GM21825 (cell line): ENCODE results near the gene RGS1.
A peak's percentile ranks its signal among the peaks of the same experiment; 100 is the strongest.

Experiments
- ATAC-seq: cut with Tn5 transposase; IDR thresholded peaks from one replicate; pipeline ENCODE4 v1.9.1; 2021; ENCODE audit warnings: mild to moderate bottlenecking, moderate library complexity; ENCODE audit not compliant: unreplicated experiment

The RGS1 gene

GRCh38 chr1:192553741-192554140 is 21.8 kb upstream of the RGS1 start:
- no peak for ATAC-seq

- no peak for ATAC-seq
These were observed 20.7 kb upstream of the RGS1 start for GRCh38 chr1:192554904-192555303.

GRCh38 chr1:192555399-192555798 is 20.2 kb upstream of the RGS1 start:
- ATAC-seq, result no peak

- ATAC-seq, result no peak
These were observed 17.6 kb upstream of the RGS1 start for GRCh38 chr1:192557841-192558595.

- peak; percentile 78 for ATAC-seq
These were observed 16.2 kb upstream of the RGS1 start for GRCh38 chr1:192559115-192560006.

- ATAC-seq, result no peak
These were observed 14.3 kb upstream of the RGS1 start for GRCh38 chr1:192561301-192561700.

GRCh38 chr1:192563129-192563528 is 12.4 kb upstream of the RGS1 start:
- ATAC-seq, result no peak

GRCh38 chr1:192564099-192564498 is 11.5 kb upstream of the RGS1 start:
- ATAC-seq, result no peak

- no peak for ATAC-seq
These were observed 9.6 kb upstream of the RGS1 start for GRCh38 chr1:192565946-192566345.

- ATAC-seq, result no peak
These were observed 8.9 kb upstream of the RGS1 start for GRCh38 chr1:192566657-192567056.

- no peak for ATAC-seq
These were observed 7.5 kb upstream of the RGS1 start for GRCh38 chr1:192568063-192568462.

GRCh38 chr1:192571668-192572067 is 3.9 kb upstream of the RGS1 start:
- ATAC-seq, result no peak

- ATAC-seq, result no peak
These were observed 2.1 kb upstream of the RGS1 start for GRCh38 chr1:192573499-192573898.

GRCh38 chr1:192574073-192574472 is 1.5 kb upstream of the RGS1 start:
- no peak for ATAC-seq

- ATAC-seq, result no peak
These were observed 894 bp downstream of the RGS1 start for GRCh38 chr1:192576190-192577144.

GRCh38 chr1:192577145-192578140 is 1.9 kb downstream of the RGS1 start:
- no peak for ATAC-seq

GRCh38 chr1:192578144-192578909 is 2.8 kb downstream of the RGS1 start:
- ATAC-seq, result no peak

- ATAC-seq, result no peak
These were observed 3.6 kb downstream of the RGS1 start for GRCh38 chr1:192579010-192579738.
